SK-N-MC (cell line): ENCODE measurements around the gene MAP3K20.

Experiments
- EZH2 ChIP-seq: fragments of 200-600 bp; sonication (generic); IDR thresholded peaks from one replicate; pipeline ENCODE4 v1.6.1; 2017; ENCODE audit warnings: antibody characterized with exemption
- POLR2AphosphoS5 ChIP-seq: IDR thresholded peaks from 2 replicates; pipeline ENCODE4 v1.6.1; 2012; ENCODE audit warnings: mild to moderate bottlenecking, low read depth, low read length, borderline replicate concordance

- no peak for TF ChIP-seq EZH2
- TF ChIP-seq POLR2AphosphoS5: no peak
These were observed 59.1 kb downstream of the MAP3K20 start for GRCh38 chr2:173134703-173135102.
